ENCODE results near the gene SHISA5.

DNA sequence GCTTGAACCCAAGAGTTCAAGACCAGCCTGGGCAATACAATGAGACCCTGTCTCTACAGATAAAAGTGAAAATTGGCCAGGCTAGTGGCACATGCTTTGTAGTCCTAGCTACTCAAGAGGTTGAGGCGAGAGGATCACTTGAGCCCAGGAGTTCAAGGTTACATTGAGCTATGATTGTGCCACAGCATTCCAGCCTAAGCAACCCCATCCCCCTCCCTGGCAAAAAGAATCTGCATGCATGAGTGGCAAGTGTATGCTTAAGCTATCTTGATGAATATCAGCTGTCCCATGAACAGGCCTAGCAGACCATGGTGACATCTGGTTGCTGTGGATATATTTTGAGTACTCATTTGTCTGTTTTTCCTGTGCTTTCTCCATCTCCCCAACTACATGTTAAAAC is 52.7 kb downstream of the SHISA5 start:
- TF ChIP-seq, protein P1, sequence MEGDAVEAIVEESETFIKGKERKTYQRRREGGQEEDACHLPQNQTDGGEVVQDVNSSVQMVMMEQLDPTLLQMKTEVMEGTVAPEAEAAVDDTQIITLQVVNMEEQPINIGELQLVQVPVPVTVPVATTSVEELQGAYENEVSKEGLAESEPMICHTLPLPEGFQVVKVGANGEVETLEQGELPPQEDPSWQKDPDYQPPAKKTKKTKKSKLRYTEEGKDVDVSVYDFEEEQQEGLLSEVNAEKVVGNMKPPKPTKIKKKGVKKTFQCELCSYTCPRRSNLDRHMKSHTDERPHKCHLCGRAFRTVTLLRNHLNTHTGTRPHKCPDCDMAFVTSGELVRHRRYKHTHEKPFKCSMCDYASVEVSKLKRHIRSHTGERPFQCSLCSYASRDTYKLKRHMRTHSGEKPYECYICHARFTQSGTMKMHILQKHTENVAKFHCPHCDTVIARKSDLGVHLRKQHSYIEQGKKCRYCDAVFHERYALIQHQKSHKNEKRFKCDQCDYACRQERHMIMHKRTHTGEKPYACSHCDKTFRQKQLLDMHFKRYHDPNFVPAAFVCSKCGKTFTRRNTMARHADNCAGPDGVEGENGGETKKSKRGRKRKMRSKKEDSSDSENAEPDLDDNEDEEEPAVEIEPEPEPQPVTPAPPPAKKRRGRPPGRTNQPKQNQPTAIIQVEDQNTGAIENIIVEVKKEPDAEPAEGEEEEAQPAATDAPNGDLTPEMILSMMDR (IDR thresholded peaks at IDR 0.05; ENCODE audit: low read depth, low read length), result no peak
- no peak for TF ChIP-seq EZH2phosphoT487 (IDR thresholded peaks at IDR 0.05; ENCODE audit: low read depth)
